Large intestine (tissue), 3 donors: ENCODE results near the gene SLC17A7. TPM values are rescaled to one million over a fixed set of nuclear protein-coding genes. Genes with fewer than 3 reads are reported as not detected.
A peak's percentile ranks its signal among the peaks of the same experiment; 100 is the strongest.
"Not testable (repeated sequence)": the region's sequence is repeated elsewhere in the genome, so short reads cannot be mapped to it uniquely, and the experiment has no call there.

Experiments
- DNase-seq, 2 donors: peaks; one replicate each; pipeline versions ENCODE4 v3.0.0 to v3.0.0-alpha.2; 2013
- H3K27ac ChIP-seq: one replicate; pipeline ENCODE4 v1.5.1; 2013; ENCODE audit warnings: low read length
- H3K27me3 ChIP-seq: 2 replicates; pipeline ENCODE4 v1.6.1; 2013; ENCODE audit warnings: low read length; ENCODE audit not compliant: control insufficient read depth, insufficient read depth
- H3K36me3 ChIP-seq: 2 replicates; pipeline ENCODE4 v1.6.1; 2013; ENCODE audit warnings: low read length; ENCODE audit not compliant: control insufficient read depth, insufficient read depth
- H3K4me1 ChIP-seq: one replicate; pipeline ENCODE4 v1.6.1; 2013; ENCODE audit warnings: low read length; ENCODE audit not compliant: control insufficient read depth, insufficient read depth
- H3K4me3 ChIP-seq: one replicate; pipeline ENCODE4 v1.5.1; 2013; ENCODE audit warnings: low read length
- H3K9me3 ChIP-seq: one replicate; pipeline ENCODE4 v1.6.1; 2013; ENCODE audit warnings: mild to moderate bottlenecking, low read depth, low read length, moderate library complexity; ENCODE audit not compliant: control insufficient read depth
- WGBS: methylation state at CpG from one replicate; pipeline ENCODE4 v1.1.5; 2013; ENCODE audit warnings: low lambda C conversion rate; ENCODE audit not compliant: insufficient coverage; 5-methylcytosine and 5-hydroxymethylcytosine counted together
- polyA plus RNA-seq: library from polyadenylated mRNA; unstranded; fragments of 120-200 nt; gene quantifications from one replicate; pipeline ENCODE4 v1.2.1, GENCODE V29; 2013

SLC17A7 gene
- polyA plus RNA-seq, 1 donor, result 0.19 TPM

GRCh38 chr19:49444100-49444700 lies 2.9 kb upstream of the SLC17A7 start:
- DNase-seq, H3K27ac ChIP-seq, H3K4me3 ChIP-seq, H3K9me3 ChIP-seq, H3K4me1 ChIP-seq: not testable (repeated sequence)
- peaks cover 34% of the 10 kb centered on the region for H3K27me3 ChIP-seq
- WGBS, result 29% methylated on average over 1 of the region's 5 CpGs
- peaks cover 18% of the 10 kb centered on the region for H3K36me3 ChIP-seq

- H3K9me3 ChIP-seq, result no peaks in the 10 kb centered on the region
- WGBS, result 0% methylated on average over 5 of the region's 47 CpGs
- peaks cover 40% of the 10 kb centered on the region for H3K27me3 ChIP-seq
- H3K4me1 ChIP-seq, result peaks cover 2% of the 10 kb centered on the region
- peak overlapping the region; percentile 65 for H3K4me3 ChIP-seq
- peaks cover 15% of the 10 kb centered on the region for H3K36me3 ChIP-seq
- peak overlapping the region; percentile 58 for H3K27ac ChIP-seq
- peak; percentile 94 to 97 for DNase-seq
These were observed 2.2 kb upstream of the SLC17A7 start for GRCh38 chr19:49443366-49444099.

- H3K36me3 ChIP-seq, result peaks cover 10% of the 10 kb centered on the region
- peaks cover 47% of the 10 kb centered on the region for H3K27me3 ChIP-seq
- peak; percentile 89 to 90 for DNase-seq
- peaks cover 2% of the 10 kb centered on the region for H3K4me1 ChIP-seq
- WGBS, result no CpG with 5 or more reads among the region's 43 CpGs
- H3K4me3 ChIP-seq, result peak overlapping the region; percentile 65
- peak overlapping the region; percentile 58 for H3K27ac ChIP-seq
- H3K9me3 ChIP-seq, result no peaks in the 10 kb centered on the region
These were observed 1.5 kb upstream of the SLC17A7 start for GRCh38 chr19:49442771-49443365.

- no peak for DNase-seq
- Histone ChIP-seq H3K9me3 (no peaks in the 10 kb centered on the region), H3K36me3 (peaks cover 9% of the 10 kb centered on the region), H3K27me3 (peaks cover 52% of the 10 kb centered on the region), H3K4me1 (peaks cover 2% of the 10 kb centered on the region), H3K27ac (no peak overlapping the region), H3K4me3 (no peak overlapping the region)
- WGBS, result 8% methylated on average over 2 of the region's 11 CpGs
These were observed 1.0 kb upstream of the SLC17A7 start for GRCh38 chr19:49442354-49442753.

GRCh38 chr19:49441960-49442350 lies 628 bp upstream of the SLC17A7 start:
- Histone ChIP-seq H3K27me3 (peaks cover 56% of the 10 kb centered on the region), H3K4me3 (no peak overlapping the region), H3K27ac (no peak overlapping the region)

GRCh38 chr19:49440439-49441209 lies 703 bp downstream of the SLC17A7 start:
- Histone ChIP-seq H3K27me3 (peaks cover 69% of the 10 kb centered on the region), H3K27ac (no peak overlapping the region), H3K9me3 (no peaks in the 10 kb centered on the region), H3K4me1 (peaks cover 2% of the 10 kb centered on the region), H3K4me3 (no peak overlapping the region), H3K36me3 (no peaks in the 10 kb centered on the region)
- DNase-seq, result no peak
- WGBS, result 23% methylated on average over 4 of the region's 19 CpGs

More at GRCh38 chr19:49441960-49442350, 628 bp upstream of the SLC17A7 start:
- Histone ChIP-seq H3K36me3 (peaks cover 6% of the 10 kb centered on the region), H3K4me1 (peaks cover 2% of the 10 kb centered on the region), H3K9me3 (no peaks in the 10 kb centered on the region)
- no peak for DNase-seq
- 34% methylated on average over 7 of the region's 14 CpGs for WGBS

GRCh38 chr19:49439836-49440235 lies 1.5 kb downstream of the SLC17A7 start:
- Histone ChIP-seq H3K9me3 (no peaks in the 10 kb centered on the region), H3K36me3 (no peaks in the 10 kb centered on the region), H3K27ac (no peak overlapping the region), H3K27me3 (peaks cover 77% of the 10 kb centered on the region), H3K4me3 (no peak overlapping the region), H3K4me1 (peaks cover 2% of the 10 kb centered on the region)
- no peak for DNase-seq
- WGBS, result no CpG with 5 or more reads among the region's 6 CpGs

- H3K27ac ChIP-seq, result no peak overlapping the region
- DNase-seq, result no peak
- no peak overlapping the region for H3K4me3 ChIP-seq
- H3K9me3 ChIP-seq, result peaks cover 2% of the 10 kb centered on the region
- H3K27me3 ChIP-seq, result peaks cover 93% of the 10 kb centered on the region
- H3K36me3 ChIP-seq, result no peaks in the 10 kb centered on the region
- 0% methylated on average over 1 of the region's 6 CpGs for WGBS
- peaks cover 2% of the 10 kb centered on the region for H3K4me1 ChIP-seq
These were observed 3.1 kb downstream of the SLC17A7 start for GRCh38 chr19:49438261-49438660.

GRCh38 chr19:49437231-49437630 lies 4.1 kb downstream of the SLC17A7 start:
- H3K4me3 ChIP-seq, result no peak overlapping the region
- WGBS, result no CpG with 5 or more reads among the region's 8 CpGs
- no peak for DNase-seq
- no peaks in the 10 kb centered on the region for H3K4me1 ChIP-seq
- H3K27me3 ChIP-seq, result peaks cover 98% of the 10 kb centered on the region
- no peak overlapping the region for H3K27ac ChIP-seq
- peaks cover 9% of the 10 kb centered on the region for H3K9me3 ChIP-seq
- no peaks in the 10 kb centered on the region for H3K36me3 ChIP-seq

- no peaks in the 10 kb centered on the region for H3K36me3 ChIP-seq
- H3K27me3 ChIP-seq, result peaks cover 98% of the 10 kb centered on the region
- no peak overlapping the region for H3K4me3 ChIP-seq
- WGBS, result 60% methylated on average over 1 of the region's 42 CpGs
- no peaks in the 10 kb centered on the region for H3K4me1 ChIP-seq
- no peak overlapping the region for H3K27ac ChIP-seq
- peaks cover 16% of the 10 kb centered on the region for H3K9me3 ChIP-seq
- no peak for DNase-seq
These were observed 4.8 kb downstream of the SLC17A7 start for GRCh38 chr19:49436381-49437017.
